Measurements from ENCODE around the gene DCLRE1A. TPM values are rescaled to one million over a fixed set of nuclear protein-coding genes. Genes with fewer than 3 reads are reported as not detected.

Gene DCLRE1A
- total and polyA plus RNA-seq, 10 of the 15 experiments (the other 5 are each of a cell fraction or from before 2014, with no cell fraction given): 4.8 to 29.8 (median 14.0) TPM

DNA sequence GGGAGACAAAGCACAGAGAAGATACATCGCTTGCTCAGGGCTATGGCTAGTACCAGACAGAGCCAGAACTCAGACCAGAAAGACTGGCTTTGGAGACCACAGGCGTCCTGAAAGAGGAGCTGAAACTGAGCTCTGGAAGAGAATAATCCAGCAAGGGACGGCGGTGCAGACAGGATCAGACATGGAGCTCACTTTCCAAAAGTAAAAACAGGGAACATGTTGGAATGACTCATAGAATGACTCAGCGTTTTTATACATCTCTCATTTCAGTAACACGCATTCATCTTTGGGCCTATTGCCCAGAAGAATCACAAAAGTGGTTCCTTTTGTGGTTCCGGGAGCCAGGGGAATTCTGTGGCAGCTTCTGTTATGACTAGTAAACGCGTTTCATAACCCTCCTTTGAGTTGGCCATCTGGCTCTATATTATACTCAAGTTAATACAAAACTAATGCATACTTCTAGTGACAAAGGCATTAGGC lies 65.2 kb downstream of the DCLRE1A start (continued):
- TF ChIP-seq EGR1 (IDR thresholded peaks at IDR 0.05; ENCODE audit: borderline replicate concordance in 1 of 2, low read depth in 2 of 2, low read length in 2 of 2) (no peak), SREBF1 (IDR thresholded peaks at IDR 0.05; ENCODE audit: low read length) (no peak), ZNF207 (IDR thresholded peaks at IDR 0.05; ENCODE audit: borderline replicate concordance) (no peak), ZBTB40 (IDR thresholded peaks at IDR 0.05; ENCODE audit: borderline replicate concordance) (no peak), NRF1 (conservative IDR thresholded peaks at IDR 0.05; ENCODE audit: low read depth, low read length) (no peak), HCFC1 (IDR thresholded peaks at IDR 0.05; ENCODE audit: low read length) (no peak), ATF7 (IDR thresholded peaks at IDR 0.05; ENCODE audit: low read depth) (peak; percentile 33; the same call in 1 of the 2 replicates), TCF12 (IDR thresholded peaks at IDR 0.05; ENCODE audit: low read depth, low read length) (peak; percentile 81; the same call in 1 of the 2 replicates), HSF1 (IDR thresholded peaks at IDR 0.05; ENCODE audit: low read depth, low read length) (no peak), ZNF592 (IDR thresholded peaks at IDR 0.05) (no peak)
- TF ChIP-seq, protein P1, sequence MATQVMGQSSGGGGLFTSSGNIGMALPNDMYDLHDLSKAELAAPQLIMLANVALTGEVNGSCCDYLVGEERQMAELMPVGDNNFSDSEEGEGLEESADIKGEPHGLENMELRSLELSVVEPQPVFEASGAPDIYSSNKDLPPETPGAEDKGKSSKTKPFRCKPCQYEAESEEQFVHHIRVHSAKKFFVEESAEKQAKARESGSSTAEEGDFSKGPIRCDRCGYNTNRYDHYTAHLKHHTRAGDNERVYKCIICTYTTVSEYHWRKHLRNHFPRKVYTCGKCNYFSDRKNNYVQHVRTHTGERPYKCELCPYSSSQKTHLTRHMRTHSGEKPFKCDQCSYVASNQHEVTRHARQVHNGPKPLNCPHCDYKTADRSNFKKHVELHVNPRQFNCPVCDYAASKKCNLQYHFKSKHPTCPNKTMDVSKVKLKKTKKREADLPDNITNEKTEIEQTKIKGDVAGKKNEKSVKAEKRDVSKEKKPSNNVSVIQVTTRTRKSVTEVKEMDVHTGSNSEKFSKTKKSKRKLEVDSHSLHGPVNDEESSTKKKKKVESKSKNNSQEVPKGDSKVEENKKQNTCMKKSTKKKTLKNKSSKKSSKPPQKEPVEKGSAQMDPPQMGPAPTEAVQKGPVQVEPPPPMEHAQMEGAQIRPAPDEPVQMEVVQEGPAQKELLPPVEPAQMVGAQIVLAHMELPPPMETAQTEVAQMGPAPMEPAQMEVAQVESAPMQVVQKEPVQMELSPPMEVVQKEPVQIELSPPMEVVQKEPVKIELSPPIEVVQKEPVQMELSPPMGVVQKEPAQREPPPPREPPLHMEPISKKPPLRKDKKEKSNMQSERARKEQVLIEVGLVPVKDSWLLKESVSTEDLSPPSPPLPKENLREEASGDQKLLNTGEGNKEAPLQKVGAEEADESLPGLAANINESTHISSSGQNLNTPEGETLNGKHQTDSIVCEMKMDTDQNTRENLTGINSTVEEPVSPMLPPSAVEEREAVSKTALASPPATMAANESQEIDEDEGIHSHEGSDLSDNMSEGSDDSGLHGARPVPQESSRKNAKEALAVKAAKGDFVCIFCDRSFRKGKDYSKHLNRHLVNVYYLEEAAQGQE (IDR thresholded peaks at IDR 0.05; ENCODE audit: low read depth, low read length): no peak
- TF ChIP-seq, protein P2, sequence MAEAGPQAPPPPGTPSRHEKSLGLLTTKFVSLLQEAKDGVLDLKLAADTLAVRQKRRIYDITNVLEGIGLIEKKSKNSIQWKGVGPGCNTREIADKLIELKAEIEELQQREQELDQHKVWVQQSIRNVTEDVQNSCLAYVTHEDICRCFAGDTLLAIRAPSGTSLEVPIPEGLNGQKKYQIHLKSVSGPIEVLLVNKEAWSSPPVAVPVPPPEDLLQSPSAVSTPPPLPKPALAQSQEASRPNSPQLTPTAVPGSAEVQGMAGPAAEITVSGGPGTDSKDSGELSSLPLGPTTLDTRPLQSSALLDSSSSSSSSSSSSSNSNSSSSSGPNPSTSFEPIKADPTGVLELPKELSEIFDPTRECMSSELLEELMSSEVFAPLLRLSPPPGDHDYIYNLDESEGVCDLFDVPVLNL (IDR thresholded peaks at IDR 0.05; ENCODE audit: low read depth, low read length): no peak

All from GM12878 (cell line).